Neural progenitor cell (in vitro differentiated cells): Measurements from ENCODE around the gene CDK3. TPM values are rescaled to one million over a fixed set of nuclear protein-coding genes. Genes with fewer than 3 reads are reported as not detected.

Source experiments
- DNase-seq: peaks from one replicate; pipeline ENCODE4 v3.0.0-alpha.2; 2016; ENCODE audit warnings: low spot score
- H2AFZ ChIP-seq: fragments of 200-600 bp; sonication (generic); replicated peaks from 2 replicates; pipeline ENCODE4 v1.6.1; 2016; ENCODE audit warnings: antibody characterized with exemption
- H3F3A ChIP-seq: fragments of 200-600 bp; sonication (generic); 2 replicates; pipeline ENCODE4 v1.6.1; 2016; ENCODE audit warnings: antibody characterized with exemption, low read depth
- H3K27ac ChIP-seq: fragments of 200-600 bp; sonication (generic); 2 replicates; pipeline ENCODE4 v1.5.1; 2016; ENCODE audit warnings: mild to moderate bottlenecking
- H3K27me3 ChIP-seq: fragments of 200-600 bp; sonication (generic); 2 replicates; pipeline ENCODE4 v1.6.1; 2016; ENCODE audit warnings: mild to moderate bottlenecking, moderate library complexity
- H3K36me3 ChIP-seq: fragments of 200-600 bp; sonication (generic); 2 replicates; pipeline ENCODE4 v1.5.1; 2016
- H3K4me1 ChIP-seq: fragments of 200-600 bp; sonication (generic); 2 replicates; pipeline ENCODE4 v1.6.1; 2016; ENCODE audit warnings: mixed run types
- H3K4me2 ChIP-seq: fragments of 200-600 bp; sonication (generic); 2 replicates; pipeline ENCODE4 v1.6.1; 2016
- H3K4me3 ChIP-seq: fragments of 200-600 bp; sonication (generic); 2 replicates; pipeline ENCODE4 v1.5.1; 2016
- H3K79me2 ChIP-seq: fragments of 200-600 bp; sonication (generic); 2 replicates; pipeline ENCODE4 v1.6.1; 2016; ENCODE audit warnings: low read depth
- H3K9ac ChIP-seq: fragments of 200-600 bp; sonication (generic); 2 replicates; pipeline ENCODE4 v1.6.1; 2016
- H3K9me3 ChIP-seq: fragments of 200-600 bp; sonication (generic); 2 replicates; pipeline ENCODE4 v1.5.1; 2016; ENCODE audit warnings: low read depth
- H4K20me1 ChIP-seq: fragments of 200-600 bp; sonication (generic); 2 replicates; pipeline ENCODE4 v1.6.1; 2016; ENCODE audit warnings: low read depth
- H3K27ac Mint-ChIP-seq: 3 replicates; pipeline ENCODE4 v1.8.0; 2021; ENCODE audit warnings: mixed read lengths
- H3K27me3 Mint-ChIP-seq: 2 replicates; pipeline ENCODE4 v1.8.0; 2022; ENCODE audit warnings: low read depth, mild to moderate bottlenecking, inconsistent platforms, moderate library complexity, mixed read lengths; ENCODE audit not compliant: insufficient read depth
- H3K36me3 Mint-ChIP-seq: 3 replicates; pipeline ENCODE4 v1.8.0; 2021; ENCODE audit warnings: mixed read lengths
- H3K4me1 Mint-ChIP-seq: 3 replicates; pipeline ENCODE4 v1.8.0; 2021; ENCODE audit warnings: mixed read lengths
- H3K4me3 Mint-ChIP-seq: 3 replicates; pipeline ENCODE4 v1.8.0; 2021; ENCODE audit warnings: mild to moderate bottlenecking, moderate library complexity, mixed read lengths
- H3K9me3 Mint-ChIP-seq: 3 replicates; pipeline ENCODE4 v1.8.0; 2020; ENCODE audit warnings: mixed read lengths
- EZH2 ChIP-seq: fragments of 200-600 bp; sonication (generic); IDR thresholded peaks from 2 replicates; pipeline ENCODE4 v1.6.1; 2017; ENCODE audit warnings: antibody characterized with exemption, mild to moderate bottlenecking, moderate library complexity
- EZH2phosphoT487 ChIP-seq: fragments of 200-600 bp; sonication (generic); IDR thresholded peaks from 2 replicates; pipeline ENCODE4 v1.6.1; 2017; ENCODE audit warnings: antibody characterized with exemption
- total RNA-seq: library from RNA; depleted of rRNA; stranded (reverse); fragments of >200 nt; gene quantifications from 2 replicates; pipeline ENCODE4 v1.2.3, GENCODE V29; 2015; ENCODE audit warnings: low replicate concordance
- TF ChIP-seq, protein P1 (sequence below): fragments of 200-600 bp; sonication (generic); IDR thresholded peaks from 2 replicates; pipeline ENCODE4 v1.5.1; 2017; ENCODE audit warnings: antibody characterized with exemption, mild to moderate bottlenecking

The CDK3 gene
- total RNA-seq, 1 donor from 2014 or later: 3.0 TPM

DNA sequence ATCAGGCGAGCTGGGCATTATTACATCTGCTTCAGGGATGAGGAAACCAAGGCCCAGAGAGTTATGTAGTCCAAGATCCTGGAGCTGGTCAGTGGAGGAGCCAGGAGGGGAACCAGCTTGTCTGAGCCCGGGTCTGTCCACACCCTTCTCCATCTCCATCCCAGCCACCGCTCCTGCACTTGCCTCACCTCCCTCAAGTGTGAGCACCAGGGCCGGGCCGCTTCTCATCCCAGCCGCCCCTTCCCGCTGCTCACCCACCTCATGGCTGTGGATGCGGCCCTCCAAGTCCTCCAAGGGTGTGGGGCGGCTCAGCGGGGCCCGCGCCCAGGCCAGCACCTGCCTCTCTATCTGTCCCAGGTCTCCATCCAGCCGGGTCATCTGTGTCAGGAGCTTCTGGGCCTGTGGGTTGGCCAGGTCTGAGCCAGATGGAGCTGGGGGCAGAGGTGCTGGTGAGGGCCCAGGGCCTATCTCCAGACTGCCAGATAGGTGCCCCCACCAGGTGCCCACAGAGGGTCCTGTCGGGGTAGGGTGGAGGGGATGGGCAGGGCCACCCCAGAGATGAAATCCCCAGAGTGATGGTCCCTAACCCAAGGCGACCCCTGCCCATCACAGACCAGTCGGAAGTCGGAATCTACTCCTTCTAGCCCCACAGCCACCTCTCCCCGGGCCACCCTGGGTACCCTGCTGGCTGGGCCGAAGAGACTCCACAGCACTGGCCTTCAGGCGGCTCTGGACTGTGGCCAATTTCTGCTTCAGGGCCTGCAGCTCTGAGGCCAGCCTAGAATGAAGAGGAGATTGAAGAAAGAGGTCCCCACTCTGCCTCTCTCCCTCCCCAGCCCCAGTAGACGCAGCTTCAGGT is 17.1 kb downstream of the CDK3 start:
- Mint-ChIP-seq H3K9me3 (no peaks in the 10 kb centered on the region), H3K36me3 (no peaks in the 10 kb centered on the region), H3K27ac (no peak overlapping the region), H3K4me1 (peaks cover 16% of the 10 kb centered on the region), H3K4me3 (no peak overlapping the region), H3K27me3 (peaks cover 6% of the 10 kb centered on the region)
- Histone ChIP-seq H2AFZ (no peak overlapping the region), H3K79me2 (no peaks in the 10 kb centered on the region), H3K4me2 (no peak overlapping the region), H3K9ac (no peak overlapping the region), H3K36me3 (no peaks in the 10 kb centered on the region), H3K27me3 (no peaks in the 10 kb centered on the region), H3K4me1 (no peaks in the 10 kb centered on the region), H3K9me3 (no peaks in the 10 kb centered on the region), H4K20me1 (no peaks in the 10 kb centered on the region), H3K27ac (no peak overlapping the region), H3F3A (no peaks in the 10 kb centered on the region), H3K4me3 (no peak overlapping the region)
- TF ChIP-seq, protein P1, sequence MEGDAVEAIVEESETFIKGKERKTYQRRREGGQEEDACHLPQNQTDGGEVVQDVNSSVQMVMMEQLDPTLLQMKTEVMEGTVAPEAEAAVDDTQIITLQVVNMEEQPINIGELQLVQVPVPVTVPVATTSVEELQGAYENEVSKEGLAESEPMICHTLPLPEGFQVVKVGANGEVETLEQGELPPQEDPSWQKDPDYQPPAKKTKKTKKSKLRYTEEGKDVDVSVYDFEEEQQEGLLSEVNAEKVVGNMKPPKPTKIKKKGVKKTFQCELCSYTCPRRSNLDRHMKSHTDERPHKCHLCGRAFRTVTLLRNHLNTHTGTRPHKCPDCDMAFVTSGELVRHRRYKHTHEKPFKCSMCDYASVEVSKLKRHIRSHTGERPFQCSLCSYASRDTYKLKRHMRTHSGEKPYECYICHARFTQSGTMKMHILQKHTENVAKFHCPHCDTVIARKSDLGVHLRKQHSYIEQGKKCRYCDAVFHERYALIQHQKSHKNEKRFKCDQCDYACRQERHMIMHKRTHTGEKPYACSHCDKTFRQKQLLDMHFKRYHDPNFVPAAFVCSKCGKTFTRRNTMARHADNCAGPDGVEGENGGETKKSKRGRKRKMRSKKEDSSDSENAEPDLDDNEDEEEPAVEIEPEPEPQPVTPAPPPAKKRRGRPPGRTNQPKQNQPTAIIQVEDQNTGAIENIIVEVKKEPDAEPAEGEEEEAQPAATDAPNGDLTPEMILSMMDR: no peak
- TF ChIP-seq EZH2phosphoT487 (no peak), EZH2 (no peak)
- no peak for DNase-seq

DNA sequence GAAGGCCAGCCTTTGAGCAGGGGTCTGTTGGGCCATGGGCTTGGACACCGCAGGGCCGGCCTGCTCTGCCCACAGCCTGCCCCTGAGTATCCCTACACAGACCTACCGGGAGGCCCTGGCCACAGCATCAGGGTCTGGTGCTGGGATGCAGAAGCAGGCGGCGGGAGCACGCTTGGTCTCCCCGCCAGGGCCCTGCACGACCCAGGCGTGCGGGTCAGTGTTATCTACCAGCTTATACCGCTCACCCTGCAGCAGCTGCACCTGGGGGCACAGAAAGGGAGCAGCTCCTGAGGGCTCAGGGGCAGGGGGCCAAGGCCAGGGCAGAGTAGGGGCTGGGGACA is 17.7 kb downstream of the CDK3 start:
- no peaks in the 10 kb centered on the region for H3K27me3 ChIP-seq
- no peak overlapping the region for H3K27ac ChIP-seq
- H3K4me1 ChIP-seq: no peaks in the 10 kb centered on the region
- H2AFZ ChIP-seq: no peak overlapping the region
- TF ChIP-seq EZH2phosphoT487 (no peak), EZH2 (no peak)
- TF ChIP-seq, protein P1: no peak
- no peaks in the 10 kb centered on the region for H3K36me3 ChIP-seq
- Mint-ChIP-seq H3K27me3 (peaks cover 2% of the 10 kb centered on the region), H3K36me3 (no peaks in the 10 kb centered on the region), H3K9me3 (no peaks in the 10 kb centered on the region), H3K27ac (no peak overlapping the region), H3K4me1 (peaks cover 15% of the 10 kb centered on the region), H3K4me3 (no peak overlapping the region)
- no peaks in the 10 kb centered on the region for H3K9me3 ChIP-seq
- no peak overlapping the region for H3K9ac ChIP-seq
- no peak overlapping the region for H3K4me2 ChIP-seq
- no peaks in the 10 kb centered on the region for H4K20me1 ChIP-seq
- no peak overlapping the region for H3K4me3 ChIP-seq
- no peaks in the 10 kb centered on the region for H3K79me2 ChIP-seq
- no peaks in the 10 kb centered on the region for H3F3A ChIP-seq
- no peak for DNase-seq

DNA sequence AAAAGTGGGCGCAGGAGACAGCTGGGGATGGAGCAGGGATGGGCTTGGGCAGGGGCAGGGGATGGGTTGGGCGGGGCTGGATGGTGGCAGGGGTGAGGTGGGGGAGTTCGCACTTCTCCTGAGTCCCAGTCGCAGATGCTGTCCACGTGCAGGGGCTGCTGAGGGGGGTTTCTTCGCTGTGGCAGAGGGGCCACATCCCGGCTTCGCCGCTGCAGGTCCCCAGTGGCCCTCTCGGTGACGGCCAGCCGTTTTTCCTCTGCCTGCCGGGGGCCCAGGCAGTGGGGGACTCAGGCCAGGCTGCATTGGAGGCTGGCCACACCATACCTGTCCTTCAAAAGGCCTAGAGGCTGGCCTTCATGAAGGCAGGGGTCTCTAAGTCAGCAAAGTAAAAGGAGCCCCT is 18.1 kb downstream of the CDK3 start:
- no peak overlapping the region for H3K4me3 Mint-ChIP-seq
- H3K9me3 ChIP-seq: no peaks in the 10 kb centered on the region
- no peak overlapping the region for H3K27ac Mint-ChIP-seq
- H3K36me3 Mint-ChIP-seq: no peaks in the 10 kb centered on the region
- TF ChIP-seq, protein P1: no peak
- TF ChIP-seq EZH2phosphoT487 (no peak), EZH2 (no peak)
- H3K36me3 ChIP-seq: no peaks in the 10 kb centered on the region
- no peaks in the 10 kb centered on the region for H3K9me3 Mint-ChIP-seq
- H3K27me3 ChIP-seq: no peaks in the 10 kb centered on the region
- no peak overlapping the region for H3K9ac ChIP-seq
- no peaks in the 10 kb centered on the region for H4K20me1 ChIP-seq
- H3K27me3 Mint-ChIP-seq: peaks cover 2% of the 10 kb centered on the region
- no peaks in the 10 kb centered on the region for H3F3A ChIP-seq
- no peak overlapping the region for H3K4me2 ChIP-seq
- no peak for DNase-seq
- H2AFZ ChIP-seq: no peak overlapping the region
- no peak overlapping the region for H3K4me3 ChIP-seq
- H3K79me2 ChIP-seq: no peaks in the 10 kb centered on the region
- H3K27ac ChIP-seq: no peak overlapping the region
- H3K4me1 ChIP-seq: no peaks in the 10 kb centered on the region
- H3K4me1 Mint-ChIP-seq: peaks cover 10% of the 10 kb centered on the region
